RWPE2 (cell line): ENCODE results near the gene PAX1.

Experiments used
- ATAC-seq: fragments of 200-7000 bp; cut with Tn5 transposase; 3 replicates; pipeline ENCODE4 v1.9.1; 2021; ENCODE audit warnings: low read depth
- DNase-seq: peaks from one replicate; pipeline ENCODE4 v3.0.0-alpha.2; 2020; ENCODE audit warnings: low spot score
- H3K27ac ChIP-seq: fragments of 450-650 bp; 2 replicates; pipeline ENCODE4 v1.5.1; 2017; ENCODE audit warnings: mild to moderate bottlenecking; ENCODE audit not compliant: poor library complexity, severe bottlenecking
- H3K27me3 ChIP-seq: fragments of 250-450 bp; sonication (Bioruptor Pico); 2 replicates; pipeline ENCODE4 v1.5.1; 2021; ENCODE audit warnings: mild to moderate bottlenecking, moderate library complexity; ENCODE audit not compliant: insufficient read depth, poor library complexity, severe bottlenecking
- H3K36me3 ChIP-seq: fragments of 250-450 bp; sonication (Bioruptor Pico); 2 replicates; pipeline ENCODE4 v1.5.1; 2020; ENCODE audit warnings: low read depth, mild to moderate bottlenecking, moderate library complexity
- H3K4me1 ChIP-seq: fragments of 250-450 bp; sonication (Bioruptor Pico); 2 replicates; pipeline ENCODE4 v1.5.1; 2021; ENCODE audit warnings: mild to moderate bottlenecking, moderate library complexity; ENCODE audit not compliant: insufficient read depth, poor library complexity, severe bottlenecking
- H3K4me3 ChIP-seq: fragments of 250-450 bp; sonication (Bioruptor Pico); 2 replicates; pipeline ENCODE4 v1.5.1; 2021; ENCODE audit warnings: mild to moderate bottlenecking, moderate library complexity; ENCODE audit not compliant: severe bottlenecking
- H3K9me3 ChIP-seq: fragments of 250-450 bp; sonication (Bioruptor Pico); 2 replicates; pipeline ENCODE4 v1.5.1; 2021; ENCODE audit warnings: mild to moderate bottlenecking, moderate library complexity; ENCODE audit not compliant: severe bottlenecking
- TF ChIP-seq, protein P1 (sequence below): fragments of 450-650 bp; IDR thresholded peaks from one replicate; pipeline ENCODE4 v1.5.1; 2017; ENCODE audit warnings: mild to moderate bottlenecking, moderate library complexity; ENCODE audit not compliant: poor library complexity, severe bottlenecking

Gene PAX1

DNA sequence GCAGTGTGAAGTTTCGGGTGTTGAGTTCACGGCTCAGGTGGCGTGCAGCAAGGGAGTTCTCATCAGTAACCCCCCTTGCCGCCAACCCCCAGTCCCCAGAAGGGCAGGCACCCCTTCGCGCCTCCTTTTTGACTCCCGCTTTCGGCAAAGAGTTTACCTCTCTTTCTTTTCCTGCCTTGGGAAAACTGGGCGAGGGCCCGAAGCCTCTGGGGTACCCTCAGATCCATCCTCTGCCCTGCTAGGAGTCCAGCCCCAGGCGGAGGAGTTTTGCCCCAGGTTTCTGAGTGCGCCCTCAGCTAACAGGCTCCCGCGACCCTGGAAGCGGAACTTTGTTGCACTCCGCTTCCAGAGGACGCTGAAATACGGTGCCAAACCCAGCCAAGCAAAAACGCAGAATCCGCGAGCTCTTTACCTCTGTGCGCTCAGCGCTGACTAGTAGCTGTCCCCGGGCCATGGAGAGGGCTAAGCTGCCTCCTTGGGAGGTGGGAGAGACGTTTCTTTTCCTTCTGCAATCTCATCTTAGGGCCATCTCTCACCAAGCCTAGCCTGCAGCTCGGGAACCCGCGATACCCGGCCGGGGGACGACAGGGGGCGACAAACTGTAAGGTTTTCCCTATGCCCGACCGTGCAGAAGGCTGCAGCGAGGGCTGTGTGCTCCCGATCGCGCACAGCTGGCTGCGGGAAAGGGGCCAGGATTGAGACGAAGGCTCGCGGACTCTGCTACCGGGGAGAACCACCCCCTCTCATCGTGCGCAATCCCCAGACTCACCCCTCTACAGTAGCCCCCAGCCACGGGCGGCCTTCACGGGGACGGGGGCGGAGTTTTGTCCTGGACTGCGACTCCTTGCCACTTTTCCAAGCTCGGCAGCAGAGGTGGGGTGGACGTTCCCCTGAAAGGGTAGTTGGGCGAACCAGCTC lies 2.7 kb upstream of the PAX1 start:
- TF ChIP-seq, protein P1, sequence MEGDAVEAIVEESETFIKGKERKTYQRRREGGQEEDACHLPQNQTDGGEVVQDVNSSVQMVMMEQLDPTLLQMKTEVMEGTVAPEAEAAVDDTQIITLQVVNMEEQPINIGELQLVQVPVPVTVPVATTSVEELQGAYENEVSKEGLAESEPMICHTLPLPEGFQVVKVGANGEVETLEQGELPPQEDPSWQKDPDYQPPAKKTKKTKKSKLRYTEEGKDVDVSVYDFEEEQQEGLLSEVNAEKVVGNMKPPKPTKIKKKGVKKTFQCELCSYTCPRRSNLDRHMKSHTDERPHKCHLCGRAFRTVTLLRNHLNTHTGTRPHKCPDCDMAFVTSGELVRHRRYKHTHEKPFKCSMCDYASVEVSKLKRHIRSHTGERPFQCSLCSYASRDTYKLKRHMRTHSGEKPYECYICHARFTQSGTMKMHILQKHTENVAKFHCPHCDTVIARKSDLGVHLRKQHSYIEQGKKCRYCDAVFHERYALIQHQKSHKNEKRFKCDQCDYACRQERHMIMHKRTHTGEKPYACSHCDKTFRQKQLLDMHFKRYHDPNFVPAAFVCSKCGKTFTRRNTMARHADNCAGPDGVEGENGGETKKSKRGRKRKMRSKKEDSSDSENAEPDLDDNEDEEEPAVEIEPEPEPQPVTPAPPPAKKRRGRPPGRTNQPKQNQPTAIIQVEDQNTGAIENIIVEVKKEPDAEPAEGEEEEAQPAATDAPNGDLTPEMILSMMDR, result peak; percentile 61
- Histone ChIP-seq H3K27ac (no peak overlapping the region), H3K27me3 (peaks cover 92% of the 10 kb centered on the region), H3K4me3 (no peak overlapping the region), H3K9me3 (no peaks in the 10 kb centered on the region), H3K36me3 (no peaks in the 10 kb centered on the region), H3K4me1 (no peaks in the 10 kb centered on the region)
- DNase-seq, result no peak
- peak; percentile 62 for ATAC-seq

DNA sequence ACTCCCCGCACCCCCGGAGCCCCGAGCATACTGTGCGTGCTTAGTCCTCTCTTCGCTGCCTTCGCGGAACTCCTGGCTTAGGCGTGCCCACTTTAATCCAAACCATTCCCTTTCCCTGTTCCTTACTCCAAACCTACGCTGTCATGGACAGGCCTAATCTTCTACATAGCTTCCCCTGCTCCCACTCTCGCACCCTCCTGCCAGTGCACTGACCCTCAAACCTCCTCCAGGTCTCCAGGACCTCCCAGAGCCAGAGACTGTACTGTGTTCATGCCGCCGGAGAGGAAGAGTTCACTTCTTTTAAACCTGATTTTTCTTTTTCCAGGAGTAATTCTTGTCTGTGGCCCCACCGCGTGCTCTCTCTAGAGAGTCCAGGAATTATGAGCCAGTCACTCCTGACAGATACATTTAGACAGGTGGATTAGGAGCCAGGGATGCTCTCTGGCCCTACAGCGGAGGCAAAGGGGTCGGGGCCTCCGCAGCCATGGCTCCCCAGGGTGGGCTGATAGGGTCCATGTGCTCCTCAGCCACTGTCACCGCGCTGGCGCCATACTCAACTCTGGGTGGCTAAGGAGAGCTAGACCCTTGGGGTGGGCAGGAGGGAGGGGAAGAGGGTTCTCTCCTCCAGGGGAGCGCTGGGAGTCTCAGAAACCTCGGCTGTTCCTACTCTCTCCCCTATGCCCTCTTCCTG lies 1.6 kb upstream of the PAX1 start:
- TF ChIP-seq, protein P1, result no peak
- no peaks in the 10 kb centered on the region for H3K4me1 ChIP-seq
- no peak overlapping the region for H3K27ac ChIP-seq
- ATAC-seq, result no peak
- no peak for DNase-seq
- H3K27me3 ChIP-seq, result peaks cover 92% of the 10 kb centered on the region
- no peaks in the 10 kb centered on the region for H3K9me3 ChIP-seq
- no peak overlapping the region for H3K4me3 ChIP-seq
- H3K36me3 ChIP-seq, result no peaks in the 10 kb centered on the region

DNA sequence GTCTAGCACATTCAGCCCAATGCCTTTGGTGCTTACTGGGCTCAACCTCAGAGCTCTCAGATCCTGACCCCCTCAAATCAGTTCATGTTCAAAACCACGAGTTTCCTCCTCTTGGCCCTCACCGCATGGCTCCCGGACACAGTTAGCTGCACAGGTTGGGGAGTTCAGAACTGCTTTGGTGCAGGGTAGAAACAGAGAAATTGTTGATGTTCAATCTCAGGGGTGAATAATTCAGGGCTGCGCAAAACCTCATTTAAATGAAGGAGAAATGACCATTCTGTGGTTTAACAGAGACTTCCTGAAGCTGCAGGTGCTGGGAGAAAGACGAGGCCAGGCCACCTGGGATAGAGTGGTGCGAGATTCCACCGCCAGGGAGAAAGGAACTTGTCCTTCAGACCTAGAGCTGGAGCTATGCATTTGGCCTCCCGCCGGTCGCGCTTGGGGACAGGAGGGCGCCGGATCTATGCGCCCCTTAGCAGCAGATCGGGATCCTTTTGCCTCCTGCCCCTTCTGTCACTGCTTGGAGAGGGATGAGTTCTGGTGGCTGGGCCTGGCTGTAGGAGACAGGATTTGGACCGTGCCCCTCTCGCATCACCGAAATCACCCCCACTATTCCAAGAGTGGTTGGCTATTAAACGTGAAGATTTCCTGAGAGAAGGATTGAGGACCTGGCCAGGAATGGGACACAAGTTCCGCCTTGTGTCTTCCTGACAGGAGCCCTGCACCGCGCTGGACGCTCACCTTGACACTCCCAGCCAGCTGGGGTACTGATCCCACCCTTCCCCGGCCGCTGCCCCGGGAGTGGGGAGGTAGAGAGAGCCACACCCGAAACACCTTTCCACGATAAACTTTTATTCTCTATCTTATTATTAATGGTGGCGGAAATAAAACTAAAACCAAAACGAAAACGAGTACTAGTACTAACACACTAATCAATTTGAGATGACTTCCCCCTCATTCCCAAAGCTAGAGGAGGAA lies 767 bp upstream of the PAX1 start:
- Histone ChIP-seq H3K27ac (no peak overlapping the region), H3K36me3 (no peaks in the 10 kb centered on the region), H3K4me3 (no peak overlapping the region), H3K9me3 (no peaks in the 10 kb centered on the region), H3K4me1 (no peaks in the 10 kb centered on the region), H3K27me3 (peaks cover 92% of the 10 kb centered on the region)
- DNase-seq (no peak), ATAC-seq (no peak)
- TF ChIP-seq, protein P1, result no peak

DNA sequence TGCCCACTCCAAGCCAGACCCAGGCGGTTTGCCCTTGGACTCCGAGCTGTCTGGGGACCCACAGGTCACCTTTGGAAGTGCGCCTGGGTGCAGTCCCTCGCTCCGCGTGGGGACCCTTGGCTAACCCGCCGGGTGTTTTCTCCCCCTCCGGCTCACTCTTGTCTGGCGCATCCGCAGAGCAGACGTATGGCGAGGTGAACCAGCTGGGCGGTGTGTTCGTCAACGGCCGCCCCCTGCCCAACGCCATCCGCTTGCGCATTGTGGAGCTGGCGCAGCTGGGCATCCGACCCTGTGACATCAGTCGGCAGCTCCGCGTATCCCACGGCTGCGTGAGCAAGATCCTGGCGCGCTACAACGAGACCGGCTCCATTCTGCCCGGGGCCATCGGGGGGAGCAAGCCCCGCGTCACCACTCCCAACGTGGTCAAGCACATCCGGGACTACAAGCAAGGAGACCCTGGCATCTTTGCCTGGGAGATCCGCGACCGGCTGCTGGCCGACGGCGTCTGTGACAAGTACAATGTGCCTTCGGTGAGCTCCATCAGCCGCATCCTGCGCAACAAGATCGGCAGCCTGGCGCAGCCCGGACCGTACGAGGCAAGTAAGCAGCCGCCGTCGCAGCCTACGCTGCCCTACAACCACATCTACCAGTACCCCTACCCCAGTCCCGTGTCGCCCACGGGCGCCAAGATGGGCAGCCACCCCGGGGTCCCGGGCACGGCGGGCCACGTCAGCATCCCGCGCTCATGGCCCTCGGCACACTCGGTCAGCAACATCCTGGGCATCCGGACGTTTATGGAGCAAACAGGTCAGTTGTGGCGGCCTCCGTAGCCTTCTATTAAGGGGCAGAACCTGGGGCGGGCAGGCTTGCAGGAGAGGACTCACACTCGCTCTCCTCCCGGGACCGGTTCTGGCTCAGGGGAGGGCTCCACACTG lies 1.1 kb downstream of the PAX1 start:
- no peak overlapping the region for H3K27ac ChIP-seq
- DNase-seq (no peak), ATAC-seq (no peak)
- no peaks in the 10 kb centered on the region for H3K9me3 ChIP-seq
- H3K4me3 ChIP-seq, result no peak overlapping the region
- H3K27me3 ChIP-seq, result peaks cover 88% of the 10 kb centered on the region
- H3K36me3 ChIP-seq, result no peaks in the 10 kb centered on the region
- H3K4me1 ChIP-seq, result no peaks in the 10 kb centered on the region
- TF ChIP-seq, protein P1, result no peak
